Iris pigment epithelial cell (primary cell): ENCODE results near the gene RAMP3.
"Not testable (repeated sequence)": the region's sequence is repeated elsewhere in the genome, so short reads cannot be mapped to it uniquely, and the experiment has no call there.

Source experiments
- DNase-seq: peaks from one replicate; pipeline ENCODE4 v3.0.0-alpha.2; 2011; ENCODE audit warnings: low read depth

RAMP3 gene

DNA sequence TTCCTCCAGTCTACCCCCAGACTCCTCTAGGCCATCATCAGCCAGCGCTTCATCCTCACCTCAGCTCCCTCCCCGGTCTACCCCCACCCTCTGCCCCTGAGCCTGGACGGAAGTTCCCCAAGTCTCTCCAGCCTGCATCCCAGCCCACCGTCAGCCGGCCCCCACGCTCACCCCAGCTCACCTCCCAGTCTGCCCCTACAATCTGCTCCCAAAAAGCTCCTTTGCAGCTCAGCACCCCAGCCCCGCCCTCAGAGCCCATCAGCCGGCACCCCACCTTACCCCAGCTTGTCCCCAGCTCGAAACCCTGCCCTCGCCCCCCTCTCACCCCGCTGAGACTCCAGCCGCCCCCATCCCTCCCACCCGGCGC lies 322 bp upstream of the RAMP3 start:
- no peak for DNase-seq

DNA sequence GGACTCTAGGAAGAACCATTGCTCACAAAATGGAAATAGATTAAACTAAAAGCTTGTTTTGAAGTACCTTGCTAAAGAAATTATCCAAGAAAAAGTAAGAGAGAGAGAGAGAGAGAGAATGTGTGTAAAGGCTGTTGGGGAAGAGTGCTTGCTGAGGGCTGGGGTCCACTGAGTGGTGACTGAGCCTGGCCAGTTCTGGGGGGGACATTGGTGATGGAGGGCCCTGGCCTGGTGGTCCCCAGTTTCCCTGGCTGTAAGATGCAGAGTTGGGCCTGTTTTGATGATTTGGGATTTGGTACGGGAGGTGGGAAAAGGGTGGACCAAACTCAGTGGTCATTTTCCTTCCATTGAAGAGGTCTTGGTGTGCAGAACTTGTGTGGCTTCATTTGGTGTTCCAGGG lies 880 bp downstream of the RAMP3 start:
- DNase-seq, result no peak

DNA sequence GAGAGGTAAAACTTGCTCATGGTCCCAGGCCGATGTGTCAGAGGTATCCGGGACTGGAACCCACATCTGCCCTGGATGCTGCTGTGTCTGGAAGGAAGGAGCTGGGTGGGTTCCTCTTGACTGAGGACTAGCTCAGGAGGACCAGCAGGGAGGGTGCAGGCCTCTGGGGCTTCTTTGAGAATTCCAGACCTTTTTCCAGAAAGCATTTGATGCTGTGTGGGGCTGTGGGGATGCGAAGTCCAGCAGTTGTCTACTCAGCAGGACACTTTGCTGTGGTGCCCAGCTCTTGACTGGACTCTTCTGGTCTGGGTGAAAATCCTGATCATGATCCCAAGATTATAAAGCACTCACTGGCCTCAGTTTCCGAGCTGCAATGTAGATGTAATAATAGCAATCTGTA lies 1.7 kb downstream of the RAMP3 start:
- no peak for DNase-seq

DNA sequence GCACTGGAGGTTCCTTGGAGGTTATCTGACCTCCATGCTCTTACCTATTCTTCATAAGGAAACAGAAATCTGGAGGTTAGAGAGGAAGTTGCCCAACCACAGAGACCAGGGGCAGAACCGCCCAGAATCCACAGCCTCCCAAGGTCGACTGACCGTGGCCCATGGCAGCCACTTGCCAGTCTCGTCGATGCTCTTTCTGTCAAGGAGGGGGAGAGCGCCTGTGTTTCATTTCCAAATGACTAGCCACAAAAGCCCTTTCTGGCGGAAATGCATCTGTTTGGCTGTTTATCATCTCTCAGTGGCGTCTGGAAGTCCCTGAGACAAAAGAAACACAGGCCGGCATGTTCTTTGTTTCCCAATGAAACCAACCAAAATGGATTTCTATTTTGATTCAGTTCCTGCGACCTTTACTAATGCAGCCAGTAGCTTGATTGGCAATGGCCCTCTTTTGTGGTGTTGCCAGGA lies 2.9 kb downstream of the RAMP3 start:
- no peak for DNase-seq

DNA sequence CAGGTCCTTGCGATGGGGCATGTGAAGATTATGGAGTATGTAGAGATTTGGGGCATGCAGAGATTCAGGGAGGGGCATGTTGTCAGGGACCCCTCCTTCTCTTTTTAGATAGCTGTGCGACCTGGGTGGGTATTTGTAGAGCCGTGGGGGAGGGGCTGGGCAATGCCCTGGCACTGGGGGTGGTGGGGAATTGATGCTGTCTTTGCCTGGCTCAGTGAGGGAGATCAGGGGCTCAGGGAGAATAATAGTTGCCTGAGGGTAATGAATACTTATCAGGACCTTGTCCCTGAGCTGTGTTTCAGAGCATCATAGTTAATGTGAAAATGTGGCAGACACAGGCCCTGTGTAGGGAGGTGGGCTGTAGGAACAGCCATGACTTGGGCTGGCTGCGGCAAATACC lies 3.5 kb downstream of the RAMP3 start:
- no peak for DNase-seq

DNA sequence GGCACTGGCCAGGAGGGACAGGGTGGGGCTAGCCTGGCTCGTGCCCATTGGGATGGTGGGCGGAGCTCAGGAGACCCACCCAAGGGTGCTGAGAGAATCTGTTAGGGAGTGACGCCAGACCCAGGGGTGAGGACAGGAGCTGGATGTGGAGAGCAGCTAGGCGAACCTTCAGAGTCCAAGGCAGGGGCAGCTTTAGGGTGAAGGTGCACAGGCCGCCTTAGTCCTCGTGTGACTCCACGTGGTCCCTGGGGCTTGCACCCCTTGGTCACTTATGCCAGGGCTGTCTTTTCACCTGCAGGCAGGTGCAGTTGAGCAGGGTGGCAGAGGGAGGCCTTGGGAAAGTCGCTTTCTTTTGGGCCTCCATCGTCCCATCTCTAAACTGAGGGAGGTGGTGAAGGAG lies 4.3 kb downstream of the RAMP3 start:
- no peak for DNase-seq

DNA sequence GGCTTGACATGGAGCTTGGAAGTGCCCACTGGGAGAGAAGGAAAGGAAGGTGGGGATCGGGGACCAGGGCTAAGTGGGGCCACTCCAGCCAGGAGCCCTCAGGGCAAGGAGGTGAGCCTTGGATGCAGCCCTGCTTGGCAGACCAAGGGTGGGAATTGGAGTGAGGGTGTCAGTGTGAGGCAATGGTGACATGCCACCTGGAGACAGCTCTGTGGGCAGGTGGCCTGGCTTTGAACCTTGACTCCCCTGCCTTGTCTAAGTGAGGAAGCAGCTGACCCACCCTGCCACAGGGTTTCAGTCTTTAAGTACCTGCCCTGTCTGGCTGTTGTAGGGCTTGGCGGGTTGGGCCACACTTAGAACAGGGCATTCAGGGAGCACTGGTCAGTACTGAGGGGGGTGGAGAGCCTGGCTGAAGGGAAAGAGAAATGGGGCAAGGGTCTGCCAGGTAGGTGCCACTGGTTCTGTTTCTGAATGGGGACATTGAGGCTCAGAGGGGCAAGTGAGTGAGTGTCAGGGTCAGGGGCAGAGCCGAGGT lies 4.8 kb downstream of the RAMP3 start:
- DNase-seq, result no peak

DNA sequence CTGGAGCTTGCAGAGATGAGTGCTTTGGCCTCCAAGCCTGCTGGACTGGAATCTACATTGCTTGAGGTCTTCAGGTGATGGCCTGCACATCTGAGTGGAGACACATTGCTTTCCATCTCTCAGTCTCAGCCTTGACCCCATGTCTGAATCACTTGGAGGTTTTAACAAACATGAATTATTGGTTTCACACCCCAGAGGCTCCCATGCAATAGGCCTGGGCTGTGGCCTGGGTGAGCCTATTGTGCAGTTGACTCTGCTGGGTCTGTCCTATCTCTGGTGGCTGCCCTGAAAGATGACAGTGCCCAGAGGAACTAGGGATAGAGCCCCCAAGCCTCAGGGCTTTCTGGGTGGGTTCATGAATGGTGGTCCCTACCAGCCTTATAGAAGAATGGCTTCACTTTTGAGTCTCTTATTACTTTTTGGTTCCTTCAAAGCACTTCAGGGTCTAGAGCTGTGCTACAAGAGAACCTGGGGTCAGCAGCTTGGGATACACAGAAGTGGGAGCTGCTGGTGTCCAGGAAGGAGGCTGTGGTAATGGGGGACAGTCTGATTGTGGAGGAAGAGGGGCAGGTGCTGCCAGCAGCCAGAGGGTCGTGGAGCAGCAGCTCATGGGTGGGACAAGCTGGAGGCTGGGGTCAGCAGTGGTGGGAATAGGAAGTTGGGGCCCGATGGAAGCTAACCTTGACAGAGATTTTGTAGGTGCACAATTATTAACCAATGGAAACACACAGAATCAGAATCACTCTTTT lies 5.5 kb downstream of the RAMP3 start:
- DNase-seq, result no peak

DNA sequence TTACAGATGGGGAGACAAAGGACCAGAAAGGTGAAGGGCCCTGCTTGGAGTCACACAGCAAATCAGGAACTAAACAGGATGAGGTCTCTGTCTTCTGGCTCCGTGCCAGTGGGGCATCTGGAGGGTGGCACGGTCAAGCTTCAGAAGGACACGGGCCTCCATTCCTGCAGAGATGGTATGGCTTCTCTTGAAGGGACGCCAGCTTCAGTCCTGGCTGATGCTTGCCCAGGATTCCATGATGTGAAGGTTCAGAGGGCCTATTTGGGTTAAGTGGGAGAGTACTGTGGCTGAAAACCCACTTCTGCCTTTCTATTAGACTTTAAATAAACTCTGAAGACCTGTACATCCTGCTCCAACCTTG lies 6.1 kb downstream of the RAMP3 start:
- DNase-seq, result no peak

DNA sequence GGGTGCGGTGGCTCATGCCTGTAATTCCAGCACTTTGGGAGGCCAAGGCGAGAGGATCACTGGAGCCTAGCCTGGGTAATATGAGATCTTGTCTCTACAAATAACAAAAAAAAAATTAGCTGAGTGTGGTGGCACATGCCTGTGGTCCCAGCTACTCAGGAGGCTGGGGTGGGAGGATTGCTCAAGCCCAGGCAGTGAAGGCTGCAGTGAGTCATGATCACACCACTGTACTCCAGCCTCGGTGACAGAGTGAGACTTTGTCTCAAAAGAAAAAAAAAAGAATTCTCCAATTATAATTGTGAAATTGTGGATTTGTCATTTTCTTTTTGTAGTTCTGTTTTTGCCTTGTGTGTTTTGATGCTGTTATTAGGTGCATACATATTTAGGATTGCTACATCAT lies 6.7 kb downstream of the RAMP3 start:
- DNase-seq, result not testable (repeated sequence)

DNA sequence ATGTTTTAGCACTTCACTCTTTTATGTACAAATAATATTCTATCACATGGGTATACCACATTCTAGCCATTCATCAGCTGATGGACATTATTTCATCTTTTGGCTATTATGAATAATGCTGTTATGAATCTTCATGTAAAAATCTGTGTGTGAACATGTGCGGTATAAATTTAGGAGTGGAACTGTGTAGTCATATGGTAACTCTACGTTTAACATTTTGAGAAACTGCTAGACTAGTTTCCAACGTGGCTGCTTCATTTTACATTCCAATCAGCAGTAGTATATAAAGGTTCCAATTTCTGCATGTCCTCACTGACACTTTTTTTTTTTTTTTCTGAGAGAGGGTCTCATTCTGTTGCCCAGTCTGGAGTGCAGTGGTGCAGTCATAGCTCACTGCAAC lies 8.3 kb downstream of the RAMP3 start:
- DNase-seq, result no peak

DNA sequence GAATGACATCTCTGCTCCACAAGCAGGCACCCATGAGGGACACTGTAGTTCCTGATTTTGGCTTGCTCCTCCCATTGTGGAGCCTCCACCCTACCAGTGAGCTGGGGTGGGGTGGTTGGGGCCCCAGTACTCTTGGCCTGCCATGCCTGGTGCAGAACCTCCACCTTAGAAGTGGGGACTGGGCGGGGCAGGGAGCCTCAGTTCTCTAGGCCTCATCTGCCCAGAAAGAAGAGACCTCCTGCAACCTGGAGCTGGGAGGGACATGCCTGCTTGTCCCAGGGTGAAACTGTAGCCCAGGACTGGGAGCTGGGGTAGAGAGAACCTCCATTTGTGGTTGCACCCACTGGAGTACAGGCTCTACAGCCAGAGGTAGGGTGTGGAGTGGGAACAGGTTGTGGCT lies 14.4 kb downstream of the RAMP3 start:
- DNase-seq, result no peak

DNA sequence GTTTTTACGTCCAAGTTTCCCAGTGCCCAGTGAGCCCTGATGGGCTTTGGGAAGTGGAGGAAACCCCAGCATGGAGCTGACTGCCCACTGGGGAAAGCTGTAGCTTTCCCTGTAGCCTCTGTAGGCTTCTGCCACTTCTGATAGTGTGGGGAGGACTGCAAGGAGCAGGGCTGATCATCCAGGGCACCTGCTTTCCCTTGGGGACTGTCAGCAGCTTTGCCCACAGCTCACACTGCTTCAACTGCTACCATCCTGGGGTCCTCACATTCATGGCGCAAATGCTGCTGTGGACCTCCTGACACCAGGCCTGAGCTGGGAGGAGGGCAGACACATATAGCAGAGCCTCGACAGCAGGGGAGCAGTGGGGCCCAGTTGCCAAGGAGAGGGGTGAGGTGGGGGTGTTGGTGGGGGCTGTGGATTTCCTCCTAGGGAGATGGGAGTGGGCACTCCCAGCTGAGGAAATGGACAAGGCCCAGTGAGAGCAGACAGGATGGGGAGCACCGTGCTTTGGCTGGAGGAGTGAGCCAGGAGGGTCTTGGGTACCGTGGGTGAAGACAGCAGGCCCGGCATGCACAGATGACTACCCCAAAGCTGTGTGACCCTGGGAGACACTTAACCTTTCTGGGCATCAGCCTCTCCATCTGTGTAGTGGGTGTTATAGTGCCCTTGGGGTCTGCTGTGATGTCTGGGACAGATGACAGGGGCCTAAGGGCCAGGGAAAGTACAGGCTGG lies 16.2 kb downstream of the RAMP3 start:
- DNase-seq, result no peak

DNA sequence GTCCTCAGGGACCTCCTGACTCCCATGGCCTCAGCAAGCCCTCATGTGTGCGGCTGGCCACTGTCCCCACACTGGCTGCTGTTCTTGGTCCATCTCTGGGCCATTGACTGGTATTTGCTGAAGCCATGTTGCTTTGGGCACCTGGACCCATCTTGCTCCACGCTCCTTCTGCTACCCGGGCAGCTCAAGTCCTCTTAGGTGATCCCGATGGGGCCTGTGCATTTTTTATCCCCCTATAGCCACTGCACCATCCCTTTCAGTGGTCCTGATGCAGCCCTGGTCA lies 16.7 kb downstream of the RAMP3 start:
- DNase-seq, result no peak

DNA sequence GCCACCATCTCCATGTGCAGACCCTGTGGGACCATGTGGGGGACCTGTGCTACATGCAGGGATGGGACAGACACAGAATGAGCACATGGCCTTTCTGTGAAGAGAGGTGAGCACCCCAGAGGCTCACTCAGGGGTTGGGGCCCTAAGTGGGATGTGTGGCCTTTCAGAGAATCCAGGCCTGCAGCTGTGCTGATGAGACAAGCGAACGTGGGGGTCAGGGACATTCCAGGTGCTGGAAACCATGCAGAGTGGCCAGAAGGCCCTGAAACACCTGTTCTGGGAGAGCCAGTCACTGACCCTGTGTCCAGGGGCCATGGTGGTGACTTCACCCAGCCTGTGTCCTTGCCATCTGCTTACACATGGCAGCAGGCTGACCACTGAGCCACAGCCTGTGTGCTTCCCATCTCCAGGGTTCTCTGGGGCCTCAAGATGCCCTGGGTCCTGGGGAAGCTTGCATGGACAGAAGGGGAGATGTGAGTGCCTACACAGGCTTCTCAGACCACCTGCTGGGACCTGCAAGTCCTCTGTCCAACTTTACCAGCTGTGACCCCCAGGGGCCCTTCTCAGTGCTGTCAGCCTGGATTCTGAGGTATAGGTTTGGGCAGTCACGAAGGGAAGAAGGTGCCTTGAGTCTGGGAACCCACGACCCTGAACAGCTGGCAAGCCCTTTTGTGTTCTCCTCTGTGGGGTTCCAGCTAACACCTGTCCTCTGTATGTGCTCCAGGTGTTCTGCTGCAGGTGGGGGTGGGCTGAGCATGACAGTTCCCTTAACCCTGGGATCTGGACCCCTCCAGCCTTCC lies 17.6 kb downstream of the RAMP3 start:
- DNase-seq, result no peak

DNA sequence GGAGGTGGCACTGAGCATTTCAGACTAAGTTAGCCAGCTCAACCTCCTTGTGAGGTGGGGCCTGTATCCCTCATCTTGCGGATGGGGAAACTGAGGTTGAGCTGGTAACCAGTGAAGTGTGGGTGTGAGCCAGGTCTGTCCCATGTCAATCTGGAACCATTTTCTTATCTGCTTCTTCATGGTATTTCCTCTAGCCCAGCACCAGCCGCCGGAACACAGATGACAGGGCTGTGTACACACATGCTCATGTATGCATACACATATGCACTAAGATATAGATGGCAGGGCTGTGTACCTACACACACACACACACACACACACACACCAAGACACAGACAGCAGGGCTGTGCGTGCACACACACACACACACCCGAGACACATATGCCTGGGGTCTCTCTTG lies 18.5 kb downstream of the RAMP3 start:
- no peak for DNase-seq

DNA sequence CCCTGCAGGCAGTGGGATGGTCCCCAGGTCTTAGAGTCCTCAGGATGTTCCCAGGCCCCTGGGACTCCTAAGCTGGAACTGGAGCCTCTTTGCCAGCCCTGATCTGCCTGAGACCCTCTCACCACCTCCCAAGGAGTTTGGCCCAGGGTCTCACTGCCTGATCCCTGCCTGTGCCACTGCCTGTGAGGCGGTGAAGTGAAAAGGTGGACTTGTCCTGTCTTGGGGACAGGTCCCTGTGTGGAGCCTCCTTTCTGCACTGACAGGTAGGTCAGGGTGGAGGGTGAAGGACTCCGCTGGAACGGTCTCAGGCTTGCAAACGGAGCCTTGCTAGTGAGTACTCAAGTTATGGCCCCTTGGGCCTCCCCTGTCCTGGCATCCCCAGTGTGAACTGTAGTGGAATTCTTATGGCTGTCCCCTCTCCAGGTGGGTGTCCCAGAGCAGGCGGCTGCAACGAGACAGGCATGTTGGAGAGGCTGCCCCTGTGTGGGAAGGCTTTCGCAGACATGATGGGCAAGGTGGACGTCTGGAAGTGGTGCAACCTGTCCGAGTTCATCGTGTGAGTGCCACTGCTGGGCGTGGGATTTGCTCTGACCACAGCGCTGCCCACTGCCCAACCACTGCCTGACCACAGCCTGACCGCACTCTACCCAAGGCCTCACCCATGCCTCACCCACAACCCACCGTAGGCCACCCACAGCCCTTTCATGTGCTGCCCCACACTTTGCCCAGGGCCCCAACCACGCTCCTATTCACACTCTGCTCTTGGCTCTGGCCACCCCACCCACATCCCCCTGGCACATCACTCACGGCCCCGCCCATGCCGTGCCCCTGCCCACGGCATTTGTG lies 19.5 kb downstream of the RAMP3 start:
- no peak for DNase-seq

DNA sequence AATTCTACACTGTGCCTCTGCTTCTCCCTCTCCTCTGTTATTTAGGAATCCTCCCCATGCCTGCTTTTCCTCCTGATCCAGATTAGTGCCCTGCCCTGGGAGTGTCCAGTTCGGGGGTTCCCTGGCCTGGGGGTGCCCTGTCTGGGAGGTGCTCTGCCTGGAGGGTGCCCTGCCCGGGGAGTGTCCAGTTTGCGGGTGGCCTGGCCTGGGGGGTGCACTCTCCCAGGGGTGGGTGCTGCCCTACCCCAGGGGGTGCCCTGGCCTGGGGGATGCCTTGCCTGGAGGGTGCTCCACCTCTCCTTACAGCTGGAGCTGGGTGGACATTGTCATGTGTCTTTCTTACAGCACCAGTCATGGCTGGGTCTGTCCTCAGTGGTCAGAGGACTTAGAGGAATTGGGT lies 20.2 kb downstream of the RAMP3 start:
- no peak for DNase-seq

DNA sequence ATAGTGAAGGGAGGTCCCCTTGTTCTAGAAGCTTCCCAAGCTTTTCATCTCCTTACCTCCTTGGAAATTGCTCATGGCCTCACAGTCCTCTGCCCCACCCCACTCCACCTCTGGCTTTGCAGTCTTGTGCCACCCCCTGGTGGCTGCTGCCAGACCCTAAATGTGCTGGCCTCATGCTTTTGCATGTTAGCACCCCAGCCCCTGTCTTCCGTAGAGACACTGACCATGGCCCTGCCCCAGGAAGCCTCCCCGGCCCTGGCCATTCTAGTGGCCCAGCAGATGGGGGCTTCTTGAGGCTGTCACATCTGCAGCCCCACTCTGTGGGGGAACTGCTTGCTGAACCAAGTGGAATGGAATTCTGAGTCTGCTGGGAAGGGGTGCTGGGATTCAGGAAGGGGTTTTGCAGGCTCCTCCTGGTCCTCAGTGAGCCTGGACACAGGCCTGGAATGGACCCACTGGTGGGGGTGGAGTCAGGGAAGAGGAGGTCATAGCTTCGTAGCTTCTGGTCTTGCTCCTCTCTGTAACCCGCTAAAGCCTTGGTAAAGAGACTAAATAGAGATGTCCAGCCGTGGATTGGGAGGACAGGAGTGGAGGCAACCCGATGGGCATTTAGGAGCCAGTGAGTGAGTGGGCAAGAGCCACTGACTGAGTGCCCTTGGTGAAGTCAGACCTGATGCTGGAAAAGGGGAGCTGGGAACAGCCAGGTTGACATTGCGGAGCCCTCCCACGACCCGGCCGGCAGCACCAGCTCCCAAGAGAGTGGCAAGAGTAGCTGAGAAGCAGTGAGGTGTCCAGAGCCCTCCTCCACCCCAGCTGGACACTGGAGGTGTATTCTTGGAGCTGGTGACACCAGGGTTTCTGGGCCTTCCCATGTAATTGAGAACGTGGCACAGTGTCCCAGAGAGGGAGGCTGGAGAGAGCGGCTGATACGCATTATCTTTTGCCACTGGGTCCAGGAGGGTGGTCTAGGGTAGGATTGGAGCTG lies 20.9 kb downstream of the RAMP3 start:
- DNase-seq, result no peak

DNA sequence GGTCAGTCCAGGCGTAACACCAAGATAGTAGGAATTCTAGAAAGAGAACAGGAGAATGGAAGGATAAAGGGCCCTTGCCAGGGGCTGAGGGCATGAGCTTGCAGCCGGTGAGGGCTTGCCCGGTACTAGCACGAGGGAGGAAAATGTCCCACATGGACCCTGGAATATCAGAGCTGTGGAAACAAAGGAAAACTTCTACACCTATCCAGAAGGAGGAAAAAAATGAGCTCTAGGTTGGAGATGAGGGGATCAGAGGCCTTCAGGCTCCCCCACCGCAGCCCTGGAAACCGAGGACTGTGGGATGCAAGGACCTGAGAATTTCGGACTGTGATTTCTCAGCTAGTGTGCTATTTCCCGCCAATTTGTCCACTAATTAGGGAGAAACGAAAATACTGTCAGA lies 22.1 kb downstream of the RAMP3 start:
- no peak for DNase-seq
